Lower leg skin (tissue), 3 donors: ENCODE data around the gene RASL10A.

ENCODE experiments used
- POLR2A ChIP-seq, 2 donors: fragments of 450-650 bp; IDR thresholded peaks; one replicate each; pipeline ENCODE4 v1.6.1; 2016 to 2017; ENCODE audit warnings: antibody characterized with exemption in 2 of 2, mild to moderate bottlenecking in 1 of 2, moderate library complexity in 1 of 2
- TF ChIP-seq, protein P1 (sequence below), 3 donors: fragments of 450-650 bp; IDR thresholded peaks; one replicate each; pipeline ENCODE4 v1.5.1; 2016; ENCODE audit warnings: antibody characterized with exemption in 3 of 3, mild to moderate bottlenecking in 3 of 3, moderate library complexity in 2 of 3

DNA sequence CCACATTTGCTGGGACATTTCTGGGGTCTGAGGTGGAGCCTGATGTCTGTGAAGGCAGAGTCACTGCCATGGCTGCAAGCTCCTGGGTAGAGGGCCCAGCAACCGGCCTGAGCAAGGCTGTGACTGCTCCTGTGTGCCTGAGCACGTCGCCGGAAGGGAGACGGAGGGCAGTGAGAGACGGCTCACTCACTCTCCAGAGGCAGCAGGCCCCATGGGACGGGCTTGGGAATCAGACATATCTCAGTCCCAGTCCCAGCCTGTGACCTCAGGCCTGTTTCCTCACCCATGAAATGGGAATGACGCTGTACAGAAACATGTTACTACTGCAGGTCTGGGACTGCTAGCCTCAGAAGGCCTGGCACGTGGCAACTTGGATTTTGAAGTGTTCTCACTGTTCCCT lies 36.4 kb upstream of the RASL10A start:
- TF ChIP-seq, protein P1, sequence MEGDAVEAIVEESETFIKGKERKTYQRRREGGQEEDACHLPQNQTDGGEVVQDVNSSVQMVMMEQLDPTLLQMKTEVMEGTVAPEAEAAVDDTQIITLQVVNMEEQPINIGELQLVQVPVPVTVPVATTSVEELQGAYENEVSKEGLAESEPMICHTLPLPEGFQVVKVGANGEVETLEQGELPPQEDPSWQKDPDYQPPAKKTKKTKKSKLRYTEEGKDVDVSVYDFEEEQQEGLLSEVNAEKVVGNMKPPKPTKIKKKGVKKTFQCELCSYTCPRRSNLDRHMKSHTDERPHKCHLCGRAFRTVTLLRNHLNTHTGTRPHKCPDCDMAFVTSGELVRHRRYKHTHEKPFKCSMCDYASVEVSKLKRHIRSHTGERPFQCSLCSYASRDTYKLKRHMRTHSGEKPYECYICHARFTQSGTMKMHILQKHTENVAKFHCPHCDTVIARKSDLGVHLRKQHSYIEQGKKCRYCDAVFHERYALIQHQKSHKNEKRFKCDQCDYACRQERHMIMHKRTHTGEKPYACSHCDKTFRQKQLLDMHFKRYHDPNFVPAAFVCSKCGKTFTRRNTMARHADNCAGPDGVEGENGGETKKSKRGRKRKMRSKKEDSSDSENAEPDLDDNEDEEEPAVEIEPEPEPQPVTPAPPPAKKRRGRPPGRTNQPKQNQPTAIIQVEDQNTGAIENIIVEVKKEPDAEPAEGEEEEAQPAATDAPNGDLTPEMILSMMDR (IDR thresholded peaks at IDR 0.05) = no peak
- no peak for TF ChIP-seq POLR2A (IDR thresholded peaks at IDR 0.05)
